Glutamatergic neuron (in vitro differentiated cells): ENCODE measurements around the gene SFTPD. TPM values are rescaled to one million over a fixed set of nuclear protein-coding genes. Genes with fewer than 3 reads are reported as not detected.

Source experiments
- DNase-seq: peaks from one replicate; pipeline ENCODE4 v3.0.0; 2022
- H3K27ac Mint-ChIP-seq: one replicate; pipeline ENCODE4 v1.8.0; 2020; ENCODE audit warnings: mild to moderate bottlenecking, mixed read lengths, inconsistent platforms; ENCODE audit not compliant: unreplicated experiment
- H3K27me3 Mint-ChIP-seq: one replicate; pipeline ENCODE4 v1.8.0; 2020; ENCODE audit warnings: mild to moderate bottlenecking, moderate library complexity, mixed read lengths, inconsistent platforms; ENCODE audit not compliant: unreplicated experiment
- H3K36me3 Mint-ChIP-seq: one replicate; pipeline ENCODE4 v1.8.0; 2020; ENCODE audit warnings: mild to moderate bottlenecking, mixed read lengths, inconsistent platforms; ENCODE audit not compliant: unreplicated experiment
- H3K4me1 Mint-ChIP-seq: one replicate; pipeline ENCODE4 v1.8.0; 2020; ENCODE audit warnings: mild to moderate bottlenecking, low read depth, mixed read lengths, inconsistent platforms; ENCODE audit not compliant: unreplicated experiment
- H3K4me3 Mint-ChIP-seq: one replicate; pipeline ENCODE4 v1.8.0; 2020; ENCODE audit warnings: mild to moderate bottlenecking, mixed read lengths, inconsistent platforms; ENCODE audit not compliant: unreplicated experiment
- H3K9me3 Mint-ChIP-seq: one replicate; pipeline ENCODE4 v1.8.0; 2020; ENCODE audit warnings: mild to moderate bottlenecking, moderate library complexity, mixed read lengths, inconsistent platforms; ENCODE audit not compliant: unreplicated experiment
- total RNA-seq: library from RNA; stranded (reverse); fragmentation: NEBNext Ultra II Directional; extraction: Animal tissue kit (Norgen Biotek cat#: 25700); gene quantifications from one replicate; pipeline ENCODE4 v1.2.1, GENCODE V29; 2021; ENCODE audit not compliant: unreplicated experiment
- TF ChIP-seq, protein P1 (sequence below): fragments of 200-600 bp; sonication (generic); IDR thresholded peaks from one replicate; pipeline ENCODE4 v1.5.0; 2021; ENCODE audit not compliant: partially characterized antibody, unreplicated experiment

The SFTPD gene
- total RNA-seq, 1 donor from 2014 or later, result 0.51 TPM

DNA sequence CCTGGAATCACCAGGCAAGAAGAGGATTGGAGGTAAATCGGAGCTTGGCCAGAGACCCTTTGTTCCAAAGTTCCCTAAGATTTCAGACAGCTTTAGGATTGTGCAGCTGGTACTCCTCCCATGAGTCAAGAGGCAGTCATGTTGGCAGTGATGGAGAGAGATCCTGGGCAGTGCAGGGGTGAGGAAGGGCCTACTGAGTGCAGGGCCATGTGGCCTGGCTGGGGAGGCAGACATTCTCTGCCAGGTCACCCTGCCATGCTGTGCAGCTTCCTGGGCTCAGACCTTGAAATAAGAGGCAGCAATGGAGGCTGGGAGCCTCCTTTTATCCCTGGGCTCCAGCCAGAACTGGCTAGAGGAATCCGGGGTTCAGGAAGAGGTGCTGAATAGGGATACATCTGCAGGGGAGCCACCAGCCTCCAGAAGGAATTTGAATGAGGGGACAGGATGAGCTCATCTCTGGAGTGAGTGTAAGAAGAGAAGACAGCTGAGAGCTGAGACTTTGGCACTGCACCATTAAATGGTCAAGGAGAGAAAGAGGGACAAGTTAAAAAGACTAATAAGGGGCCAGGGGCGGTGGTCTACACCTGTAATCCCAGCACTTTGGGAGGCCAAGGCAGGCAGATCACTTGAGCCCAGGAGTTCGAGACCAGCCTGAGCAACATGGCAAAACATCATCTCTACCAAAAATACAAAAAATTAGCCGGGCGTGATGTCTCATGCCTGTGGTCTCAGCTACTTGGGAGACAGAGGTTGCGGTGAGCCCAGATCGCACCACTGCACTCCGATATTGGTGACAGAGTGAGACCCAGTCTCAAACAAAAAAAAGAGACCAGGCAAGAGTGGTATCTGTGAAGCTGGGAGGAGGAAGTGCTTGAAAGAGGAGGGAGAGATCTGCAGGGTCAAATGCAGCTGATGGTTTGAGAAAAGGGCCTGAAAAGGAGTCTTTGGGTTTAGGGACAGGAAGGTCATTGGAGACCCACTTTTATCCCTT lies 12.0 kb downstream of the SFTPD start:
- Mint-ChIP-seq H3K4me1 (no peaks in the 10 kb centered on the region), H3K36me3 (no peaks in the 10 kb centered on the region), H3K27ac (no peak overlapping the region), H3K4me3 (no peak overlapping the region), H3K9me3 (peaks cover 2% of the 10 kb centered on the region), H3K27me3 (no peaks in the 10 kb centered on the region)
- DNase-seq, result no peak
- TF ChIP-seq, protein P1, sequence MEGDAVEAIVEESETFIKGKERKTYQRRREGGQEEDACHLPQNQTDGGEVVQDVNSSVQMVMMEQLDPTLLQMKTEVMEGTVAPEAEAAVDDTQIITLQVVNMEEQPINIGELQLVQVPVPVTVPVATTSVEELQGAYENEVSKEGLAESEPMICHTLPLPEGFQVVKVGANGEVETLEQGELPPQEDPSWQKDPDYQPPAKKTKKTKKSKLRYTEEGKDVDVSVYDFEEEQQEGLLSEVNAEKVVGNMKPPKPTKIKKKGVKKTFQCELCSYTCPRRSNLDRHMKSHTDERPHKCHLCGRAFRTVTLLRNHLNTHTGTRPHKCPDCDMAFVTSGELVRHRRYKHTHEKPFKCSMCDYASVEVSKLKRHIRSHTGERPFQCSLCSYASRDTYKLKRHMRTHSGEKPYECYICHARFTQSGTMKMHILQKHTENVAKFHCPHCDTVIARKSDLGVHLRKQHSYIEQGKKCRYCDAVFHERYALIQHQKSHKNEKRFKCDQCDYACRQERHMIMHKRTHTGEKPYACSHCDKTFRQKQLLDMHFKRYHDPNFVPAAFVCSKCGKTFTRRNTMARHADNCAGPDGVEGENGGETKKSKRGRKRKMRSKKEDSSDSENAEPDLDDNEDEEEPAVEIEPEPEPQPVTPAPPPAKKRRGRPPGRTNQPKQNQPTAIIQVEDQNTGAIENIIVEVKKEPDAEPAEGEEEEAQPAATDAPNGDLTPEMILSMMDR, result no peak

DNA sequence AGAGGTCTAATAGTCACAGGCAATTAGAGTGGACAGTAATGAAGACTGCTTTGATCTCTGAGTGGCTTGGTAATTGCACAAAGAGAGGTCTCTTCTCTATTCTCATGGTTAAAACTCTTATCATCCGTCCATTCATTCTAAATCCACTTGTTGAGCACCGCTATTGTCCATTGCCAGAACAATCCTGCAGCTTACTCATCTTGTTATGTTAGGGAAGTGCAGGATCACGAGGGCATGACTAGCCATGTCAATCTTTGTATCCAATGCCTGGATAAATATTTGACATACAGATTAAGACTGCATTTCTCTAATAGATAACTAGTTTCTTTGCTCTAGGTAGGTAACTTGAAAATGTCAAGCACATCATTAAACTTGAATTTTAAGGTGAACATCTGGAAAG lies 14.9 kb downstream of the SFTPD start:
- TF ChIP-seq, protein P1, result no peak
- Mint-ChIP-seq H3K36me3 (no peaks in the 10 kb centered on the region), H3K9me3 (peaks cover 3% of the 10 kb centered on the region), H3K4me3 (no peak overlapping the region), H3K27ac (no peak overlapping the region), H3K27me3 (peaks cover 2% of the 10 kb centered on the region), H3K4me1 (peaks cover 10% of the 10 kb centered on the region)
- no peak for DNase-seq

DNA sequence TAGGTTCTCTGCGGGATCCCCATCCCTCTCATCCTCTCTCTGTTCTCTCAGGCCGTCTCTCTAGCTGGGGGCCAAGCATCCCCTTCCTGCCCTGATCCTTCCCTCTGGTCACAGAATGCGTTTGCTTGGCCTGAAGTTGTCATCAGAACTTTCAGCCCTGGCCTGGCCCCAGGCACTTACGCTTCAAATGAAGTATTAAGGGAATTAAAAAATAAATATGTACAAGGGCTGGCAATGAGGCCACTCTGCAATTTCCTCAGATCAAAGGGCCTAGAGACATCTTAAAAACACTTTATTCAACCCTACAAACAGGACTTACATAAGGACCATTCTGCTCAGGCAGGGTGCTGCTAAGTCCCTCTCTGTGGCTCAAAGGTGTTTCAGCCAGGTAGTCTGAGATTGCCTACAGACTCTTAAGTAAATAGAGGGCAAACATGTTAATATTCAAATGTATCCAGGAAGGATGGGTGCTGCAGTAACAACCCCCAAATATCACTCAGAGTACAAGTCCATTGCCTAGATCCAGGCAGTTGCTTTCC lies 16.0 kb downstream of the SFTPD start:
- Mint-ChIP-seq H3K4me3 (no peak overlapping the region), H3K4me1 (peaks cover 10% of the 10 kb centered on the region), H3K27ac (no peak overlapping the region), H3K27me3 (peaks cover 2% of the 10 kb centered on the region), H3K9me3 (peaks cover 3% of the 10 kb centered on the region), H3K36me3 (no peaks in the 10 kb centered on the region)
- DNase-seq, result no peak
- TF ChIP-seq, protein P1, result no peak

DNA sequence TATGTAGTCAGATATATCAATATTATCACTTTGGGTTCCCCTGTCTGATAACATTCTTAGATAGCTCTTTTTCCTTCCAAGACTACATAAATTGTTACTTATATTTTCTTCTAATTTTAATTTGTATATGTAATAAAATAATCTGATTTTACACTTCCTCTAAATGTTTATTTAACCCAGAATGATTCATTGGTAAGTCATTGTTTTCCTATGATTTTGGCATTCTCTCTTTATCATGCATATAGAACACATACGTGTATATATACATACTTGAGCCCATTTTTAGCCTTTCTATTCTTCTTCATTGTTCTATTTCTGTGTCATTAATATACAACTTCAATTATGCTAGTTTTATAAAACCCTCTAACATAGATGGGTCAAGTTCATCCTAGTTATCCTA lies 16.6 kb downstream of the SFTPD start:
- DNase-seq, result no peak
- H3K27me3 Mint-ChIP-seq, result peaks cover 2% of the 10 kb centered on the region
- H3K36me3 Mint-ChIP-seq, result no peaks in the 10 kb centered on the region

More for the DNA sequence above, 16.6 kb downstream of the SFTPD start:
- TF ChIP-seq, protein P1, result no peak
- Mint-ChIP-seq H3K9me3 (peaks cover 5% of the 10 kb centered on the region), H3K27ac (no peak overlapping the region), H3K4me1 (peaks cover 10% of the 10 kb centered on the region), H3K4me3 (no peak overlapping the region)
